AG04449 (cell line): ENCODE results near the gene NFASC.

Experiments used
- CTCF ChIA-PET: fragments of 350-600 bp; formaldehyde crosslinking; extraction: SDS; loops from one replicate; lab custom pipeline; 2021; ENCODE audit warnings: antibody characterized with exemption; lab: Yijun Ruan, JAX
- POLR2A ChIA-PET: fragments of 400-600, 350-600 bp; formaldehyde crosslinking; extraction: SDS; loops from one replicate; lab custom pipeline; 2020; ENCODE audit warnings: antibody characterized with exemption, inconsistent platforms; lab: Yijun Ruan, JAX
- DNase-seq: peaks from one replicate; pipeline ENCODE4 v3.0.0-alpha.2; 2010; ENCODE audit warnings: low read depth, low spot score
- H3K4me3 ChIP-seq: 2 replicates; pipeline ENCODE4 v1.5.1; 2011; ENCODE audit warnings: low read depth, mild to moderate bottlenecking, control low read depth, low read length
- CTCF ChIP-seq: IDR thresholded peaks from one replicate; pipeline ENCODE4 v1.5.1; 2011; ENCODE audit warnings: mild to moderate bottlenecking, moderate library complexity, low read length, control low read depth, inconsistent platforms; ENCODE audit not compliant: insufficient read depth; ENCODE audit errors: missing control alignments

NFASC gene

GRCh38 chr1:204975021-204975420 lies 104.4 kb downstream of the NFASC start:
- CTCF ChIA-PET, result interaction anchor here (0.8 to 8.2 kb wide), 20 partner anchors 7 to 549 kb away, joined by 3 to 178 read pairs (median 8); partner anchors contain the start of gene RBBP5
- POLR2A ChIA-PET, result no interaction called here
- no peak overlapping the region for H3K4me3 ChIP-seq
- TF ChIP-seq CTCF, result no peak
- no peak for DNase-seq

GRCh38 chr1:204975568-204976235 lies 105.0 kb downstream of the NFASC start:
- ChIA-PET POLR2A (no interaction called here), CTCF (interaction anchor here (0.8 to 8.2 kb wide), 27 partner anchors 8 to 553 kb away, joined by 3 to 178 read pairs (median 6); partner anchors contain the start of gene RBBP5)
- TF ChIP-seq CTCF, result peak; percentile 79
- H3K4me3 ChIP-seq, result no peak overlapping the region
- DNase-seq, result no peak

- no peak for TF ChIP-seq CTCF
- POLR2A ChIA-PET, result no interaction called here
Measured at GRCh38 chr1:204976646-204977045, 106.0 kb downstream of the NFASC start.

GRCh38 chr1:204977318-204977717 lies 106.7 kb downstream of the NFASC start:
- ChIA-PET CTCF (interaction anchor here (1.4 to 8.2 kb wide), 13 partner anchors 8 to 280 kb away, joined by 3 to 178 read pairs (median 15); no protein-coding TSS in a partner anchor), POLR2A (no interaction called here)
- TF ChIP-seq CTCF, result no peak
- no peak overlapping the region for H3K4me3 ChIP-seq
- DNase-seq, result no peak

More at GRCh38 chr1:204976646-204977045, 106.0 kb downstream of the NFASC start:
- no peak for DNase-seq
- H3K4me3 ChIP-seq, result no peak overlapping the region
- CTCF ChIA-PET, result interaction anchor here (0.7 to 8.2 kb wide), 20 partner anchors 8 to 552 kb away, joined by 3 to 178 read pairs (median 8); partner anchors contain the start of gene RBBP5

- DNase-seq, result no peak
- no peak for TF ChIP-seq CTCF
- ChIA-PET POLR2A (interaction anchor here (0.6 kb wide), 1 partner anchor 56 kb away, joined by 3 read pairs; no protein-coding TSS in a partner anchor), CTCF (interaction anchor here (0.7 to 3.2 kb wide), 8 partner anchors 8 to 277 kb away, joined by 3 to 34 read pairs (median 4); no protein-coding TSS in a partner anchor)
- H3K4me3 ChIP-seq, result no peak overlapping the region
Measured at GRCh38 chr1:204978782-204979181, 108.1 kb downstream of the NFASC start.

GRCh38 chr1:204979306-204979705 lies 108.6 kb downstream of the NFASC start:
- no peak for DNase-seq
- POLR2A ChIA-PET, result interaction anchor here (0.6 kb wide), 1 partner anchor 57 kb away, joined by 3 read pairs; no protein-coding TSS in a partner anchor
- no peak for TF ChIP-seq CTCF
- CTCF ChIA-PET, result interaction anchor here (0.7 to 3.2 kb wide), 10 partner anchors 9 to 276 kb away, joined by 3 to 34 read pairs (median 4); no protein-coding TSS in a partner anchor
- no peak overlapping the region for H3K4me3 ChIP-seq
